ENCODE measurements around the gene LEFTY1.

DNA sequence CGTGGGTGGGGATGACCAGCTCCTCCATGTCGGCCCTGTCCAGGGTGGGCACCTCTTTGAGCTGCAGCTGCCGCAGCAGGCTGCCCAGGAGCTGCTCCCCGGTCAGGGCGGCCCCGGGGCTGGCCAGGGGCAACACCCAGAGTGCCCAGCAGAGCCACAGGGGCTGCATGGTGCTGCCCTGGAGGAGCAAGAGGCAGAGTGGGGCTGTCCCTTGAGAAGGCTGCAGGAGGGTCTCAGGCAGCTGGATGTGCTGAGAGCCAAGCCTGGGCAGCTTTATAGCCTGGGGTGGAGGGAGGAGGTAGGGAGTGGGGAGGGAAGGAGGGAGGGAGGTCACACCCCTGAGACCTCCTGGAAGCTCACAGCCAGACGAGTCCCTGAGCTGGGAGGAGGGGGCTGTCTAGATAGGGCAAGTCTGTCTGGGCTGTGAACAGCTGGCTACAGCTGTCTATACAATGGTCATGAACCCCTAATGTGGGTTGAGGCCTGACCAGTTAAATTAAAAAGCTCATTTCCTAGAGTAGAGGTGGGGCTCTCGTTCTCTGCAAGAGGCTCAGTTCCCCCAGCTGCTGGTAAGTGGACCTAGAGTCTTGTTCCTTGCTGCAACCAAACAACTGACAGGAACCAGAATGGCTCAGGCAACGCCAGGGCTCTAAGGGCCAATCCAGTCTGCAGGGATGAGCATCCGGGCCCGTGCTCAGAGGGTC, at the start of gene LEFTY1:
- TF ChIP-seq, protein P1, sequence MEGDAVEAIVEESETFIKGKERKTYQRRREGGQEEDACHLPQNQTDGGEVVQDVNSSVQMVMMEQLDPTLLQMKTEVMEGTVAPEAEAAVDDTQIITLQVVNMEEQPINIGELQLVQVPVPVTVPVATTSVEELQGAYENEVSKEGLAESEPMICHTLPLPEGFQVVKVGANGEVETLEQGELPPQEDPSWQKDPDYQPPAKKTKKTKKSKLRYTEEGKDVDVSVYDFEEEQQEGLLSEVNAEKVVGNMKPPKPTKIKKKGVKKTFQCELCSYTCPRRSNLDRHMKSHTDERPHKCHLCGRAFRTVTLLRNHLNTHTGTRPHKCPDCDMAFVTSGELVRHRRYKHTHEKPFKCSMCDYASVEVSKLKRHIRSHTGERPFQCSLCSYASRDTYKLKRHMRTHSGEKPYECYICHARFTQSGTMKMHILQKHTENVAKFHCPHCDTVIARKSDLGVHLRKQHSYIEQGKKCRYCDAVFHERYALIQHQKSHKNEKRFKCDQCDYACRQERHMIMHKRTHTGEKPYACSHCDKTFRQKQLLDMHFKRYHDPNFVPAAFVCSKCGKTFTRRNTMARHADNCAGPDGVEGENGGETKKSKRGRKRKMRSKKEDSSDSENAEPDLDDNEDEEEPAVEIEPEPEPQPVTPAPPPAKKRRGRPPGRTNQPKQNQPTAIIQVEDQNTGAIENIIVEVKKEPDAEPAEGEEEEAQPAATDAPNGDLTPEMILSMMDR (IDR thresholded peaks at IDR 0.05) = no peak
- no peak for TF ChIP-seq POLR2A (IDR thresholded peaks at IDR 0.05)
